Brain microvascular endothelial cell (primary cell): ENCODE measurements around the gene TMEM178B.

Experiments
- DNase-seq: peaks from one replicate; pipeline ENCODE4 v3.0.0-alpha.2; 2020
- H3K27ac ChIP-seq: fragments of 250-450 bp; sonication (Bioruptor Pico); 2 replicates; pipeline ENCODE4 v1.5.1; 2020; ENCODE audit warnings: mild to moderate bottlenecking, moderate library complexity
- H3K27me3 ChIP-seq: fragments of 250-450 bp; sonication (Bioruptor Pico); replicated peaks from 2 replicates; pipeline ENCODE4 v1.5.1; 2020; ENCODE audit warnings: mild to moderate bottlenecking
- H3K36me3 ChIP-seq: fragments of 250-450 bp; sonication (Bioruptor Pico); replicated peaks from 2 replicates; pipeline ENCODE4 v1.5.1; 2020; ENCODE audit warnings: mild to moderate bottlenecking
- H3K4me3 ChIP-seq: 2 replicates; pipeline ENCODE4 v1.5.1; 2011; ENCODE audit warnings: low read depth, mild to moderate bottlenecking, control low read depth, low read length, moderate library complexity
- CTCF ChIP-seq: IDR thresholded peaks from 2 replicates; pipeline ENCODE4 v1.5.1; 2011; ENCODE audit warnings: low read depth, mild to moderate bottlenecking, moderate library complexity, low read length, control low read depth, inconsistent platforms; ENCODE audit errors: missing control alignments
- in situ Hi-C: cut with HindIII; loops from 2 replicates; pipeline ENCODE4 v1.10.0; 2017; ENCODE audit warnings: low sequenced_read_pairs, low pct_ligation_motif_present

The TMEM178B gene

DNA sequence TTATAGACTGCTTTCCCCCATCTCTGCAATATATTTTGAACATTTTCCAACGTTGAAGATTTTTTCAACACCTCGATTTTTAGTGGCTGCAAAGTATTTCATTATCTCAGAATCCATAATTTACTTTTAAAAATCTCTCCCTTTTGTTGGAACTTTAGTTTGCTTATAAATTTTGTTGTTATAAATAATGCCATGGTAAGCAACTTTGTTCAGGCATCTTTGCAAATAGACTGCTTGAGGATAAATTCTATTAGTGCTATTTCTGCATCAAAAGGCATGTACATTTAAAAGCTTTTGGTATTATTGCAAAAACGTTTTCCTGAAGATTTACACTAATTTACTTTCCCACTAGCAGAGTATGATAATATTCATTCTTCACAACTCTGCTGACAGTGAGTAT is 79.4 kb downstream of the TMEM178B start:
- no peak for DNase-seq
- Histone ChIP-seq H3K36me3 (no peaks in the 10 kb centered on the region), H3K27me3 (no peaks in the 10 kb centered on the region), H3K27ac (no peak overlapping the region), H3K4me3 (no peak overlapping the region)
- in situ Hi-C loops, result no loop called here
- no peak for TF ChIP-seq CTCF

DNA sequence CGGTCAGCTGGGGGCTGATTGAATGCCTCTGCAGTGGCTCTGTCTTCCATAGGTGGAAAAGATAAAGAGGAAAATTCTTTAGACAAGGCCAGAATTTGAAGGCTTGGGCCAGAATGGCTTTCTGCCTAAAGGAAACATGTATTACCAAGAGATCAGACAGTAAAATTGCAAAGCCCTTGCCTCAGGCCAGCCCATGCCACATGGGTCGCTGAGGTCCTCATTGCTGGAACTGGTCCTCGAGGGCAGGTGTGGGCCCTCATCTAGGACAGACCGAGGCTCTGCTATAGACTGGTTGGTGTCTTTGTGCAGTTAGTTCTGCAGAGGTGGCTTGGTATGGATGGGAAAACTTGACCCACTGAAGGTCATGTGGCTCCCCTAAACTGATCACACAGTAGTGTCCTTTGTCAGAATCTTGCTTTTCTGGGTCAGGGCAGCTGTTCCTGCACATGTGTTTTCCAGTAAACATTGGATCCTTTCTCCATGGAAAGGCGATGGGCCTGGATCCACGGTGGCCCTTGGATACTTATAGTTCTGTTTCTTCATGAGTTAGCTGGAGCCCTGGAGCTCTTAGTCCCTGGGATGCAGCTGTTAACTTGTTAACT is 80.4 kb downstream of the TMEM178B start:
- Histone ChIP-seq H3K27me3 (no peaks in the 10 kb centered on the region), H3K4me3 (no peak overlapping the region), H3K27ac (no peak overlapping the region), H3K36me3 (no peaks in the 10 kb centered on the region)
- TF ChIP-seq CTCF, result no peak
- in situ Hi-C loops, result no loop called here
- no peak for DNase-seq

- in situ Hi-C loops, result no loop called here
- Histone ChIP-seq H3K27ac (no peak overlapping the region), H3K27me3 (no peaks in the 10 kb centered on the region), H3K4me3 (no peak overlapping the region), H3K36me3 (no peaks in the 10 kb centered on the region)
- TF ChIP-seq CTCF, result no peak
- DNase-seq, result no peak
Measured at GRCh38 chr7:141156407-141156806, 82.5 kb downstream of the TMEM178B start.

GRCh38 chr7:141157138-141157765 is 83.4 kb downstream of the TMEM178B start:
- Histone ChIP-seq H3K4me3 (no peak overlapping the region), H3K27me3 (no peaks in the 10 kb centered on the region), H3K36me3 (no peaks in the 10 kb centered on the region), H3K27ac (no peak overlapping the region)
- TF ChIP-seq CTCF, result no peak
- in situ Hi-C loops, result no loop called here
- DNase-seq, result no peak

GRCh38 chr7:141158561-141158960 is 84.7 kb downstream of the TMEM178B start:
- H3K27ac ChIP-seq, result peak overlapping the region; percentile 88
- no peaks in the 10 kb centered on the region for H3K27me3 ChIP-seq
- H3K4me3 ChIP-seq, result no peak overlapping the region
- no peaks in the 10 kb centered on the region for H3K36me3 ChIP-seq
- in situ Hi-C loops, result no loop called here
- no peak for TF ChIP-seq CTCF
- peak; percentile 100 for DNase-seq
